Esophagus squamous epithelium (tissue), 5 donors: ENCODE results near the gene AP2M1. TPM values are rescaled to one million over a fixed set of nuclear protein-coding genes. Genes with fewer than 3 reads are reported as not detected.
A peak's percentile ranks its signal among the peaks of the same experiment; 100 is the strongest.

Source experiments
- DNase-seq: peaks from one replicate; lab custom pipeline; 2025; lab: John Stamatoyannopoulos, UW
- H3K27ac ChIP-seq, 4 donors: fragments of 200-600 bp; sonication (generic); one replicate each; pipeline ENCODE4 v1.5.1; 2016 to 2019; ENCODE audit warnings: mild to moderate bottlenecking in 1 of 4
- H3K27me3 ChIP-seq, 4 donors: fragments of 200-600 bp; sonication (generic); 1 replicate in 3 of 4; 2 replicates in 1 of 4; pipeline versions ENCODE4 v1.5.1 to v1.6.0; 2017 to 2021; ENCODE audit warnings: antibody characterized with exemption in 1 of 4
- H3K36me3 ChIP-seq, 3 donors: fragments of 200-600 bp; sonication (generic); one replicate each; pipeline ENCODE4 v1.5.1; 2016 to 2019
- H3K4me1 ChIP-seq, 3 donors: fragments of 200-600 bp; sonication (generic); one replicate each; pipeline ENCODE4 v1.5.1; 2017 to 2019
- H3K4me3 ChIP-seq, 4 donors: fragments of 200-600 bp; sonication (generic); 1 replicate in 3 of 4; 2 replicates in 1 of 4; pipeline ENCODE4 v1.5.1; 2016 to 2019; ENCODE audit warnings: mild to moderate bottlenecking in 2 of 4, moderate library complexity in 1 of 4
- H3K9me3 ChIP-seq, 3 donors: fragments of 200-600 bp; sonication (generic); one replicate each; pipeline ENCODE4 v1.5.1; 2016 to 2019
- CTCF ChIP-seq, 6 experiments: fragments of 450-650 bp in 4 of 6; fragments of 200-600 bp in 2 of 6; sonication (generic) in 2 of 6; IDR thresholded peaks; one replicate each; pipeline ENCODE4 v1.5.1; 2016 to 2019; ENCODE audit warnings: antibody characterized with exemption in 6 of 6, mild to moderate bottlenecking in 4 of 6, moderate library complexity in 4 of 6
- POLR2A ChIP-seq, 4 donors: fragments of 450-650 bp; IDR thresholded peaks; one replicate each; pipeline ENCODE4 v1.6.1; 2017; ENCODE audit warnings: antibody characterized with exemption in 4 of 4, mild to moderate bottlenecking in 4 of 4, moderate library complexity in 3 of 4
- WGBS, 2 donors: methylation state at CpG; one replicate each; pipeline ENCODE4 v1.1.5; 2018; 5-methylcytosine and 5-hydroxymethylcytosine counted together
- intact Hi-C: fragments of 100-400 bp; cut with DNase I; formaldehyde crosslinking; loops from one replicate; pipeline ENCODE4 v1.15.0; 2022
- total RNA-seq, 4 donors: library from RNA; depleted of rRNA; stranded (reverse); fragments of >200 nt; gene quantifications; one replicate each; pipeline ENCODE4 v1.1.0, GENCODE V29; 2016
- donor health status: DM: yes; HTN: yes; CAD: no.

The AP2M1 gene
- total RNA-seq, 4 donors from 2014 or later, result 139 to 212 (median 208) TPM

GRCh38 chr3:184140436-184140835, 34.2 kb upstream of the AP2M1 start:
- no peak overlapping the region for H3K27ac ChIP-seq
- H3K4me1 ChIP-seq, result peaks cover 9 to 35% (median 12%) of the 10 kb centered on the region in 3 donors
- no peak for DNase-seq
- intact Hi-C loops, result no loop called here
- WGBS, 2 donors, result 88 to 95% methylated on average over 9 of the region's 10 CpGs
- H3K9me3 ChIP-seq, result no peaks in the 10 kb centered on the region
- no peak for TF ChIP-seq CTCF (IDR thresholded peaks at IDR 0.05)
- no peak for TF ChIP-seq POLR2A (IDR thresholded peaks at IDR 0.05)
- no peaks in the 10 kb centered on the region for H3K27me3 ChIP-seq
- no peak overlapping the region for H3K4me3 ChIP-seq
- H3K36me3 ChIP-seq, result peaks cover 40 to 86% (median 43%) of the 10 kb centered on the region in 3 donors

GRCh38 chr3:184142199-184142598, 32.5 kb upstream of the AP2M1 start:
- Histone ChIP-seq H3K4me3 (no peak overlapping the region), H3K36me3 (peaks cover 43 to 97% (median 47%) of the 10 kb centered on the region in 3 donors), H3K4me1 (peaks cover 0 to 21% (median 0%) of the 10 kb centered on the region in 3 donors), H3K27me3 (no peaks in the 10 kb centered on the region), H3K9me3 (no peaks in the 10 kb centered on the region), H3K27ac (no peak overlapping the region)
- intact Hi-C loops, result no loop called here
- no peak for TF ChIP-seq CTCF (IDR thresholded peaks at IDR 0.05)
- no peak for TF ChIP-seq POLR2A (IDR thresholded peaks at IDR 0.05)
- DNase-seq, result no peak
- WGBS, 2 donors, result 91 to 98% methylated on average over 7 of the region's 7 CpGs

- DNase-seq, result no peak
- Histone ChIP-seq H3K4me1 (peaks cover 0 to 16% (median 0%) of the 10 kb centered on the region in 3 donors), H3K27me3 (no peaks in the 10 kb centered on the region), H3K27ac (no peak overlapping the region), H3K9me3 (no peaks in the 10 kb centered on the region), H3K4me3 (no peak overlapping the region), H3K36me3 (peaks cover 43 to 85% (median 47%) of the 10 kb centered on the region in 3 donors)
- TF ChIP-seq CTCF (IDR thresholded peaks at IDR 0.05) (no peak), POLR2A (IDR thresholded peaks at IDR 0.05) (no peak)
- WGBS, 2 donors, result 50 to 78% methylated on average over 1 to 3 of the region's 3 CpGs
- intact Hi-C loops, result no loop called here
Measured at GRCh38 chr3:184143327-184143726, 31.3 kb upstream of the AP2M1 start.

- peak overlapping the region in 1 of 4 donors; percentile 21 for H3K27ac ChIP-seq
- WGBS, 2 donors, result 37 to 58% methylated on average over 2 to 4 of the region's 5 CpGs
- intact Hi-C loops, result no loop called here
- no peaks in the 10 kb centered on the region for H3K9me3 ChIP-seq
- no peaks in the 10 kb centered on the region for H3K27me3 ChIP-seq
- TF ChIP-seq CTCF (IDR thresholded peaks at IDR 0.05), result no peak
- TF ChIP-seq POLR2A (IDR thresholded peaks at IDR 0.05), result no peak
- no peak overlapping the region for H3K4me3 ChIP-seq
- peaks cover 43 to 74% (median 47%) of the 10 kb centered on the region in 3 donors for H3K36me3 ChIP-seq
- H3K4me1 ChIP-seq, result peaks cover 0 to 17% (median 0%) of the 10 kb centered on the region in 3 donors
- no peak for DNase-seq
Measured at GRCh38 chr3:184144505-184144904, 30.1 kb upstream of the AP2M1 start.

GRCh38 chr3:184145111-184145524, 29.5 kb upstream of the AP2M1 start:
- 21 to 33% methylated on average over 4 of the region's 4 CpGs for WGBS, 2 donors
- H3K4me1 ChIP-seq, result peaks cover 0 to 20% (median 0%) of the 10 kb centered on the region in 3 donors
- TF ChIP-seq POLR2A (IDR thresholded peaks at IDR 0.05) (no peak), CTCF (IDR thresholded peaks at IDR 0.05) (peak; percentile 38 to 76 (median 55))
- DNase-seq, result no peak
- peak overlapping the region in 2 of 4 donors; percentile 21 to 38 for H3K27ac ChIP-seq
- no peaks in the 10 kb centered on the region for H3K9me3 ChIP-seq
- intact Hi-C loops, result loop anchor here (5.0 kb wide), 1 partner anchor 97 kb away; no protein-coding TSS in a partner anchor
- no peaks in the 10 kb centered on the region for H3K27me3 ChIP-seq
- H3K36me3 ChIP-seq, result peaks cover 43 to 68% (median 45%) of the 10 kb centered on the region in 3 donors
- H3K4me3 ChIP-seq, result no peak overlapping the region
